Right lobe of liver (tissue), 4 donors: ENCODE measurements around the gene C10orf105.

Experiments
- CTCF ChIP-seq, 4 donors: fragments of 200-600 bp in 3 of 4; fragments of 450-650 bp in 1 of 4; IDR thresholded peaks; one replicate each; pipeline versions ENCODE4 v1.5.1 to v1.8.0; 2016 to 2022; ENCODE audit warnings: antibody characterized with exemption in 4 of 4, mild to moderate bottlenecking in 2 of 4
- POLR2A ChIP-seq: fragments of 450-650 bp; IDR thresholded peaks from one replicate; pipeline ENCODE4 v1.6.1; 2017; ENCODE audit warnings: antibody characterized with exemption, mild to moderate bottlenecking
- donor health status: DM: no; HTN: no; CAD: no.
- donor health status: DM: no; HTN: no; CAD: no.
- donor health status: DM: no; HTN: yes; CAD: no.

DNA sequence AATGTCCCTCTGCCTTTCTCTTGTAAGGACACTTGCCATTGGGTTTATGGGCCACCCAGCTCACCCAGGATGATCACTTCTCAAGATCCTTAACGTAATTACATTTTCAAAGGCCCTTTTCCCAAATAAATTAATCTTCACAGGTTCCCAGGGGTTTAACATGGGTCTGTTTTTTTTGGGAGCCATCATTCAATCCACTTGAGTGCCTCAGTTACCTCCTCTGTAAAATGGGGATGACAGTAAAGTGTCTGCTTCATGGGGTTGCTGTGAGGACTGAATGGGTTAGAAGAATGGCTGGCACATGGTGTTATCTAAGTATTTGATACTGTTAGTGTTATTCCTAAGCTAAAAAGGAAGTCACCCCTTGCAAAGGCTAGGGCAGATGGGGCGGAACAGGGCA, 7.4 kb downstream of the C10orf105 start:
- no peak for TF ChIP-seq CTCF (IDR thresholded peaks at IDR 0.05)
- no peak for TF ChIP-seq POLR2A
